ENCODE measurements around the gene AVEN. TPM values are rescaled to one million over a fixed set of nuclear protein-coding genes. Genes with fewer than 3 reads are reported as not detected.

Gene AVEN
- polyA plus RNA-seq, 1 donor (not counting 4 experiments of a cell fraction or from before 2014, with no cell fraction given): 16.6 TPM

DNA sequence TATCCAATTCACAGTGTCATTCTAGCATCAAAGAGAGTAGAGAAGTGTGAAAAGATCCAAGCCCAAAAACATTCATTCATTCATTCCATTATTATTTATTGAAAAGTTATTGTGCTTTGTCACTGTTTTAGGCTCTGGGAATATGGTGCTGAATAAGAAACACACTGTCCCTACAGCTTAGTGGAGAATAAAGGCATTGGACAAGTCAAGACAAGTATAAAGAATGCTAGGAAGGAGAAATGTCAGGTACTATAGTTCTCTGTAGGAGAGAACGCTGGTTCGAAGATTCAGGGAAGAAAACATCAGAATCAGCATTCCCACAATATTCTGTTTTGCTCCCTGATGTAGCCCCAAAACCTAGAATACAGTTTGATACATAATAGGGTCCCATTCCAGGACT, 199.5 kb downstream of the AVEN start:
- Histone ChIP-seq H2AFZ (ENCODE audit: control insufficient read depth, low read length) (no peak overlapping the region), H3K36me3 (ENCODE audit: control insufficient read depth in 2 of 2, extremely low read depth in 1 of 2, insufficient read depth in 2 of 2, low read length in 2 of 2) (no peaks in the 10 kb centered on the region), H4K20me1 (ENCODE audit: control insufficient read depth, extremely low read depth, insufficient read depth, low read length) (no peaks in the 10 kb centered on the region), H3K27me3 (ENCODE audit: control insufficient read depth, extremely low read depth, insufficient read depth, low read length) (no peaks in the 10 kb centered on the region), H3K9me3 (ENCODE audit: control insufficient read depth, low read depth, low read length) (no peaks in the 10 kb centered on the region), H3K4me2 (ENCODE audit: control insufficient read depth, extremely low read depth, insufficient read depth, low read depth, low read length) (peak overlapping the region; percentile 15), H3K9me1 (ENCODE audit: control insufficient read depth, extremely low read depth, insufficient read depth, low read length) (no peaks in the 10 kb centered on the region), H3K27ac (ENCODE audit: control insufficient read depth, insufficient read depth, low read length) (no peak overlapping the region), H3K4me1 (ENCODE audit: control insufficient read depth, extremely low read depth, insufficient read depth, low read length) (peaks cover 13% of the 10 kb centered on the region), H3K79me2 (ENCODE audit: control insufficient read depth, insufficient read depth, low read length) (no peaks in the 10 kb centered on the region), H3K9ac (ENCODE audit: control insufficient read depth, extremely low read depth, insufficient read depth, low read length) (no peak overlapping the region), H3K4me3 (ENCODE audit: control insufficient read depth in 2 of 3, extremely low read depth in 1 of 3, insufficient read depth in 2 of 3, low read depth in 1 of 3, low read length in 3 of 3) (no peak overlapping the region)
- DNase-seq (ENCODE audit: low read depth, low spot score): no peak
- FAIRE-seq: no peak
- no peak for TF ChIP-seq EZH2 (IDR thresholded peaks at IDR 0.05; ENCODE audit: low read length)
- TF ChIP-seq, protein P1, sequence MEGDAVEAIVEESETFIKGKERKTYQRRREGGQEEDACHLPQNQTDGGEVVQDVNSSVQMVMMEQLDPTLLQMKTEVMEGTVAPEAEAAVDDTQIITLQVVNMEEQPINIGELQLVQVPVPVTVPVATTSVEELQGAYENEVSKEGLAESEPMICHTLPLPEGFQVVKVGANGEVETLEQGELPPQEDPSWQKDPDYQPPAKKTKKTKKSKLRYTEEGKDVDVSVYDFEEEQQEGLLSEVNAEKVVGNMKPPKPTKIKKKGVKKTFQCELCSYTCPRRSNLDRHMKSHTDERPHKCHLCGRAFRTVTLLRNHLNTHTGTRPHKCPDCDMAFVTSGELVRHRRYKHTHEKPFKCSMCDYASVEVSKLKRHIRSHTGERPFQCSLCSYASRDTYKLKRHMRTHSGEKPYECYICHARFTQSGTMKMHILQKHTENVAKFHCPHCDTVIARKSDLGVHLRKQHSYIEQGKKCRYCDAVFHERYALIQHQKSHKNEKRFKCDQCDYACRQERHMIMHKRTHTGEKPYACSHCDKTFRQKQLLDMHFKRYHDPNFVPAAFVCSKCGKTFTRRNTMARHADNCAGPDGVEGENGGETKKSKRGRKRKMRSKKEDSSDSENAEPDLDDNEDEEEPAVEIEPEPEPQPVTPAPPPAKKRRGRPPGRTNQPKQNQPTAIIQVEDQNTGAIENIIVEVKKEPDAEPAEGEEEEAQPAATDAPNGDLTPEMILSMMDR (optimal IDR thresholded peaks at IDR 0.05 in 1 of 3, IDR thresholded peaks at IDR 0.05 in 1 of 3, conservative IDR thresholded peaks at IDR 0.05 in 1 of 3; ENCODE audit: extremely low read depth in 1 of 3, insufficient read depth in 2 of 3, low read length in 3 of 3): no peak
- dilution Hi-C loops (cut with MboI; ENCODE audit: extremely low pct_ligation_motif_present, low sequenced_read_pairs): no loop called here

DNA sequence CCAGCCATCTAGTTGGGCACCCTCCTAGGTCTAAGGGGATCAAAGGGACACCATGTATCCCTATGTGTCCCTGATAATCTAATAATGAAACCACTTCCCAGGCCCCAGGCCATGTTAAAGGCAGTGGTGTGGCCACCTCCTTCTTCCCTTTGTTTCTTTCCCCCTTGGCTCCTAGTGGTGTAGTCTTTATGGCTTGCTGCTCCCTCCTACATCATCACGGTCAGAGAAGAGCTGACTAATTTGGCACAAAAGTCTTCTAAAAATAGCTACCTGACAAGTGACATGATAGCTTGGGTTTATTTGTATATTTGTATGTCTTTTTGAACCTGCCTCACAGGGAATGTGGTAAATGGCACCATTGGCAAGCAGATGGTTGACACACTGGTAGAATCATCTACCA, 201.7 kb downstream of the AVEN start:
- no peak overlapping the region for H3K4me2 ChIP-seq (ENCODE audit: control insufficient read depth, extremely low read depth, insufficient read depth, low read depth, low read length)
- no peaks in the 10 kb centered on the region for H3K9me3 ChIP-seq (ENCODE audit: control insufficient read depth, low read depth, low read length)
- no peaks in the 10 kb centered on the region for H3K9me1 ChIP-seq (ENCODE audit: control insufficient read depth, extremely low read depth, insufficient read depth, low read length)
- H3K4me3 ChIP-seq (ENCODE audit: control insufficient read depth in 2 of 3, extremely low read depth in 1 of 3, insufficient read depth in 2 of 3, low read depth in 1 of 3, low read length in 3 of 3): no peak overlapping the region
- no peak overlapping the region for H2AFZ ChIP-seq (ENCODE audit: control insufficient read depth, low read length)
- no peak overlapping the region for H3K27ac ChIP-seq (ENCODE audit: control insufficient read depth, insufficient read depth, low read length)
- DNase-seq (ENCODE audit: low read depth, low spot score): no peak
- dilution Hi-C loops (cut with MboI; ENCODE audit: extremely low pct_ligation_motif_present, low sequenced_read_pairs): no loop called here
- H3K36me3 ChIP-seq (ENCODE audit: control insufficient read depth in 2 of 2, extremely low read depth in 1 of 2, insufficient read depth in 2 of 2, low read length in 2 of 2): no peaks in the 10 kb centered on the region
- peaks cover 13% of the 10 kb centered on the region for H3K4me1 ChIP-seq (ENCODE audit: control insufficient read depth, extremely low read depth, insufficient read depth, low read length)
- no peaks in the 10 kb centered on the region for H3K27me3 ChIP-seq (ENCODE audit: control insufficient read depth, extremely low read depth, insufficient read depth, low read length)
- TF ChIP-seq EZH2 (IDR thresholded peaks at IDR 0.05; ENCODE audit: low read length): no peak
- TF ChIP-seq, protein P1 (optimal IDR thresholded peaks at IDR 0.05 in 1 of 3, IDR thresholded peaks at IDR 0.05 in 1 of 3, conservative IDR thresholded peaks at IDR 0.05 in 1 of 3; ENCODE audit: extremely low read depth in 1 of 3, insufficient read depth in 2 of 3, low read length in 3 of 3): no peak
- no peaks in the 10 kb centered on the region for H3K79me2 ChIP-seq (ENCODE audit: control insufficient read depth, insufficient read depth, low read length)
- no peak overlapping the region for H3K9ac ChIP-seq (ENCODE audit: control insufficient read depth, extremely low read depth, insufficient read depth, low read length)
- no peaks in the 10 kb centered on the region for H4K20me1 ChIP-seq (ENCODE audit: control insufficient read depth, extremely low read depth, insufficient read depth, low read length)
- no peak for FAIRE-seq
